SKM-1 (cell line): ENCODE measurements around the gene HAX1.
"Not testable (repeated sequence)": the region's sequence is repeated elsewhere in the genome, so short reads cannot be mapped to it uniquely, and the experiment has no call there.

Experiments
- DNase-seq: peaks from one replicate; lab custom pipeline; 2025; ENCODE audit not compliant: unreplicated experiment; lab: John Stamatoyannopoulos, UW

The HAX1 gene

DNA sequence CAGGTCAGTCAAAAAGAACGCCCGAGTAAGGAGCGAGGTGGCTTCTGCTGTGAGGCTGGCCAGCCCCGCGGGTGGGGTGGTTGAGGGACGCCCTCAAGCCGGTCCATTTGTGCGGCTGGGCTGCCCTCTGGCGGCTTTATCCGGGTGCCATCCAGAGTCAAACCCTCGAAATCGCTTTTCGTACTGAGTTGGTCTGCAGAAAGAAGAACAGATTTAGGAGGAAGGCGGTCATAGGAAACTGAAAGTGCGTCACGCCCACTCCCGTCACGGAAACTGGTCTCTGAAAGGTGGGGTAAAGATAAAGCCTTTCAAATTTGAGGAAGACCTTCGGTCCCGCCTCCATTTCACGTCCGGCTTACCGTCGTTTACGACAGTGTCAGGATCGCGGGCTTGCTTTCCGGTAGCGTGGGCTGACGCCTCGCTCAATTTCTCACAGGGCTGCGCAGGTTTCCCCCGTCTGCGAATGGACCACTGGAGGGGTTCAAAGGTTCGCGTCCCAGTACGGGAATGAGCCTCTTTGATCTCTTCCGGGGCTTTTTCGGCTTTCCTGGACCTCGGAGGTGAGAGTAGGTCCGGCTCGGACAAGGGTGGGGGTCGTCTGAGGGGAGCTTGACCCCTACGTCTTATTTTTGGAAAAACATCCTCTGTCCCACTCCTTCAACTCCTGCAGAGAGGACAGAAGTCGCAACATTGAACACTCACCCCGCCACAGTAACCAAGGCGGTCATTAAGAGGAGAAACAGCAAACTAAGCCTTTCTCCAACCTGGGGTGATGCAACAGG, at the start of gene HAX1:
Gene HAX1, plus strand, starts transcription at position 413 of the 782 bp plus-strand sequence. Its CDS starts 95 bp downstream, at position 508.
- DNase-seq, result peak; percentile 100

DNA sequence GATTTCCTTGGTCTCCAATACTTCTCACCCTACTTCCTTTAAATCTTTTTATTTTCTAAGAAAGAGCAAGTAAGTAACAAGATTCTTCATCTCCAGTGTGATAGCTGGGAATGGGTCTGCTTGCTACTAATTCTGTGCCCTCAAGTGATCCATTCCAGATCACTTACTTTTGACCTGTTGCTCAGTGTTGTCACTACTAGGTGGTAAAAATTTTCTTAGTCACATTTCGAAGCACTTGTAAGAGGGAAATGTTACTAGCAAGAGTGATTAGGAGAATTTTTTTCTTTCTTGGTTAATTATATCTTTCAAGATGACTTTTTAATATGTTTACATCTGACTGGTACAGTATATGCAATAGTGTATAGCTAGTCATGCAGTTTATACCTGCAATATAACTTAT, 49.5 kb upstream of the HAX1 start:
- no peak for DNase-seq

- no peak for DNase-seq
Observed at GRCh38 chr1:154223621-154224020, 48.8 kb upstream of the HAX1 start.

- no peak for DNase-seq
Observed at GRCh38 chr1:154225370-154225769, 47.1 kb upstream of the HAX1 start.

DNA sequence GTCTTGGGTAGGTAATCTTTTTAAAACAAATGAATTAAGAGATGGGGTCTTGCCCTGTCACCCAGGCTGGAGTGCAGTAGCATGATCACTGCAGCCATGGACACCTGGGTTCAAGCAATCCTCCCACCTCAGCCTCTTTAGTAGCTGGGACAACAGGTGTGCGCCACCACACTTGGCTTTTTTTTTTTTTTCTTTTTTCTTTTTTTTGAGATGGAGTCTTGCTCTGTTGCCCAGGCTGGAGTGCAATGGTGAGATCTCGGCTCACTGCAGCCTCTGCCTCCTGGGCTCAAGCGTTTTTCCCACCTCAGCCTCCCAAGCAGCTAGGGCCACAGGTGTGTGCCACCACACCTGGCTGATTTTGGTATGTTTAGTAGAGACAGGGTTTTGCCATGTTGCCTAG, 41.3 kb upstream of the HAX1 start:
- not testable (repeated sequence) for DNase-seq

GRCh38 chr1:154233127-154233526, 39.3 kb upstream of the HAX1 start:
- DNase-seq, result not testable (repeated sequence)

DNA sequence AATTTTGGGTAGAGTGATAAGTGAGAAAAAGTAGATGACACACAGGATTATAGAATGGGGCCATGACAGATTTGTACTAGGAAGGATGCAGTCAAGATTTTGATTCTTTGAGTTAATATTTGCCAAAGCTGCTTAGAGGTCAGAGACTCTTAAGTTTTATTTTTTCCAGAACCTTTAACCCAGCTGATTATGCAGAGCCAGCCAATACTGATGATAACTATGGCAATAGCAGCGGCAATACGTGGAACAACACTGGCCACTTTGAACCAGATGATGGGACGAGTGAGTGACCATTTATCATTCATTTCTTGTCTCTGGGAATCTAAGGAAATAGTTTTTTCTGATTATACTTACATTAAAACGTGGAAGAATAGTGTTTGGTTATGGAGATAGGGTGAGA, 35.6 kb upstream of the HAX1 start:
- no peak for DNase-seq

DNA sequence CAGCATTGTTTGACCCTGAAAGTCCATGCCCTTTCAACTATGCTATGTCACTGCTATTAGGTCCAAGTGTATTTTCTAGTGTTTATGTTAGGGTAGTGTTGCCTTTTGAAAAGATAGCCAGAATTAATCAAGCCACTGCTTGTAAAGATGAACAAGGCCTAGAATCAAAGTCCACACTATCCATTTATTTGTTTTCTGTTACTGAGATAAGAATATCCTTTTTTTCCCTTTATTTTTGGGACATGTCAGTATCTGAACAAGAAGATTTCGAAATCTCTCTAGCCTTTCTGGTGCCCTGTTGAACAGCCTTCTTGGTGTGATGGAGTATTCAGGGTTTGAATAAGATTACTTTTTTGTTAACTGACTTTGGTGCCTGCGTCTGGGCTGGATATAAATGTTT, 35.0 kb upstream of the HAX1 start:
- no peak for DNase-seq

GRCh38 chr1:154237880-154238506, 34.4 kb upstream of the HAX1 start:
- no peak for DNase-seq

GRCh38 chr1:154239491-154239890, 32.9 kb upstream of the HAX1 start:
- no peak for DNase-seq

DNA sequence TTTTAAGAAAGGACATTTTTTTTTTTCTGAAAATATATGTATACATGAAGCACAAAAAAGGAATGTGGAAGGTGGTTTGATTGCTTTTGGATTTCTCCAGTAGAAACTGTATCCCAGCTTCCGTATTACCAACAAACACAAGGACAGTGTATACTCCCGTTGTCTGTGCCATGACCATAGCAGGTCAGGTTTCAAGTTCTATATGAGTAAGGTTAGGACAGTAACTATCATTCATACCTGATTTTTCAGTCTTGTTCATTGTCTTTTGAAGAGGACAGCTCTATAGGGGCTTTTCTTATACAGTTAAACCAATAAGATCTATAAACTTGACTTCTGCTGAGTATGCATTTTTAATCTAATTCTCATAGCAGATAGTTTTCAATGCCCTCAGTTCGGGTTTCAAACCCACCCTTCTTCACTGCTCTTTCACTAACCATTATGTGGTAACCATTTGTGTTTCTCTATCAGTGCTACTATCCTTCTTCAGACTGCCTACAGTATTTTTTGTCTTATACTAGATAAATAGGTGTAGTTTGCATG, 32.1 kb upstream of the HAX1 start:
- DNase-seq, result no peak

DNA sequence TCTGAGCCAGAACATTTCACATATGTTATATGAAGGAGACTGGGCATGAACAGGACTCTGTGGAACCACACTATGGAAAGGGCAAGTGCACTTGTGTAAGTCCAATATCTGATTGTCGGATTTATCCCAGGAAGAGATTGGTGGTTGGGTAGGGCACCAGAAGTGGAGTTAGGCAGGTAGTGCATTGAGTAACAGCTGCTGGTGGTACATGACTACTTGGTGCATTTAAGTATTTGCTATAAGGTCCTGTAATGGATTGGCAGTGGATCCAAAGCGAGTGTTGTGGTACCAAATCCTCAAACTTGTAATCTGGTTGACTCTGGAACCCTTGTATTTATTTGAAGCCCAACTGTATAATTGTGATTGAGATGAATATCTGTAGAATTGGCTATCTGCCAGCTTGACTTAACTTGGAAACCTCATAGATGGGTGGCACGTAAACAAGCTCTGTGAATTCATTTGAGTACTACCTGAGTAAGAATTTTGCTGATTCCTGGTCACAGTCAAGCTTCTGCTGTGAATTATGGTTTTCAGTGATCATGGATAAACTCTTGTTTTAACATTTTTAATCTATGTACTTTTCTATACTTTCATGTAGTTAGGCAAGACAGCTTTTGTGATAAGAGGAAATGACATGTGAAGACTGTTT, 30.6 kb upstream of the HAX1 start:
- DNase-seq, result no peak

- no peak for DNase-seq
Observed at GRCh38 chr1:154253671-154254070, 18.8 kb upstream of the HAX1 start.

- no peak for DNase-seq
Observed at GRCh38 chr1:154256686-154257085, 15.7 kb upstream of the HAX1 start.

GRCh38 chr1:154258784-154259183, 13.6 kb upstream of the HAX1 start:
- DNase-seq, result no peak

- no peak for DNase-seq
Observed at GRCh38 chr1:154260127-154260526, 12.3 kb upstream of the HAX1 start.

GRCh38 chr1:154263465-154264332, 8.7 kb upstream of the HAX1 start:
- DNase-seq, result no peak

DNA sequence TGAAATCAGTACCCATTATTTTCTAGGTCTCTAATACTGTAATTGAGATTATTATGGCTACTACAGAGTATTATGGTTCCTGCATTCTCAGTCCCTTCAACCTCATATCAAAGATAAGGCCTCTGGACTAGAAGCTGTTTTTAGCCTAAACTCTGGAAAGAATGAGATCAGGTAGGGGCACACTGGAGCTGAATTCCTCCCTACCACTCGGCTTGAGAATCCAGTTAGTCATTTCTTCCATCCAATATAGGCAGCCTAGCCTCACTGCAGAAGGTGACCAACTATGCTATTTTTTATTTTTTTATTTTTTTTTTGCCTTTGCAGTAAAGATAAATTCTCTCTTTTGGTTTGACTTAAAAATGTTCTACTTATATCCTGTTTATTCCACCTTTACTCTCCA, 8.0 kb upstream of the HAX1 start:
- DNase-seq, result no peak

- DNase-seq, result no peak
Observed at GRCh38 chr1:154265586-154265985, 6.8 kb upstream of the HAX1 start.

DNA sequence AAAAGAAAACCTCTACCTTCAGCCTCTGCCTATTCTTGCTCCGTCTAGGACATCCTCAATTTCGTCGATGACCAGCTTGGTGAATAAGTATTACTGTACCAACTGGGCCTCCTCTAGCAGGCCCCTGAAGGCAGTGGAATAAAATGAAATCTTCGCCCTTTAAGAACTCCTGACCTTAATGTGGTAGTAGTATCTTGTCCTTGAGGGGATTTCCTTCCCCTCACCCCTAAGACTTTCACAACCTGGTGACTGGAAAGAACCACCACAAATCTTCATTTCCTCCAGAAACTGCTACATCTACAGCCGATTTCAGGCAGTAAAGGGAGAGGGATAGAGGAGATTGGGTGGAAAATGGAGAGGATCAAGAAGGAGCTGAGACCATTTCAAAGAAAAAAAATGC, 1.6 kb upstream of the HAX1 start:
- no peak for DNase-seq

DNA sequence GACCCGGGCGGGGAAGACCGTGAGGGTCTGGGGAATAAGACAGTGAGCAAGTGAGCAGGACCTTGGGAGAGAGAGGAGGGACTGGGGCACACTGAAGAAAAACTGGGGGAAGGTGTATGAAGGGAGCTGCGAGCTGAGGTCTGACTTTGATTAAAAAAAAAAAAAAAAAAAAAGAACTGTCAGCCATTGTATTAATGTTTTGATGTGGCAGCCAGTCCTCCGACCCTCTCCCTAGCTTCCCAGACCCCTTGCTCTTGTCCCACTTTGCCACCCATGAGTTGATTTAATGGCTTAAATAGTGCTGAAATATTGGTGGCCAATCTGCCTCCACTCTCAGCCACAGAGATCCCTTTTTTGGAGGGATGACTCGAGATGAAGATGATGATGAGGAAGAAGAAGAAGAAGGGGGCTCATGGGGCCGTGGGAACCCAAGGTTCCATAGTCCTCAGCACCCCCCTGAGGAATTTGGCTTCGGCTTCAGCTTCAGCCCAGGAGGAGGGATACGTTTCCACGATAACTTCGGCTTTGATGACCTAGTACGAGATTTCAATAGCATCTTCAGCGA, 652 bp downstream of the HAX1 start:
- DNase-seq, result no peak
